ENCODE results near the gene TVP23A.
"Not testable (repeated sequence)": the region's sequence is repeated elsewhere in the genome, so short reads cannot be mapped to it uniquely, and the experiment has no call there.

TVP23A gene

DNA sequence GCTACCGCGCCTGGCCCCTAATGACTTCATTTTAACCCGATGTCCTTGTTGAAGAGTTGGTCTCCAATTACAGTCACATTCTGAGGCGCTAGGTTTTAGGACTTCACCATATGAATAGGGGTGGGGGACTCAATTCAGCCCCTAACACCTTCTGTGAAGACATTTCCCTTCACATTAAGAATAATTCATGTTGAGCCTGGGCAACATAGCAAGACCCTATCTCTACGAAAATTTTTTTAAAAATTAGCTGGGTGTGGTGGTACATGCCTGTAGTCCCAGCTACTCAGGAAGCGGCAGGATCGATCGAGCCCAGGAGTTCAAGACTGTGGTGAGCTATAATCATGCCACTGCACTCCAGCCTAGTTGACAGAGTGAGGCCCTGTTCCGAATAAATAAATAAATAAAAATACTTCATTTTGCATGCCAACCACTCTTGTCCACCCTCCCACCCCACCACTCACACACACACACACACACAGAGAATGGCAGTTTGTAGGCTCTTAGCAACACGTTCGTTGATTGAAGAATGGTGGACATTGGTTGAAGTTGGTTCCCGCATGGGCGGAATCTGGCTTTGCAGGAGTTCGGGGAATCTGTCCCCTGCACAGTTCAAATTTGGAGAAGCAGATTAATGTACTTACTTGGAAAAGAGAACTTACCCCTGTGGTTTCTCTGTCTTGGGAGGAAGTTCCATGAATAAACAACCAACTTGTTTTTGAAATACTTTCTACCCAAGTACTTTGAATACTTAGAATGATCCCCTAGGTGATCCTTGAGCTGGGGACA, 27.8 kb upstream of the TVP23A start:
- Mint-ChIP-seq H3K4me1 (no peaks in the 10 kb centered on the region), H3K27ac (no peak overlapping the region)

GRCh38 chr16:10840703-10841102, 22.1 kb upstream of the TVP23A start:
- Mint-ChIP-seq H3K27me3 (peaks cover 2% of the 10 kb centered on the region), H3K4me3 (no peak overlapping the region), H3K9me3 (no peaks in the 10 kb centered on the region), H3K36me3 (no peaks in the 10 kb centered on the region), H3K27ac (no peak overlapping the region), H3K4me1 (no peaks in the 10 kb centered on the region)

More for the DNA sequence above, 27.8 kb upstream of the TVP23A start:
- no peaks in the 10 kb centered on the region for H3K36me3 Mint-ChIP-seq
- H3K9me3 Mint-ChIP-seq: no peaks in the 10 kb centered on the region
- H3K4me3 Mint-ChIP-seq: no peak overlapping the region
- H3K27me3 Mint-ChIP-seq: peaks cover 14% of the 10 kb centered on the region

- H3K27me3 Mint-ChIP-seq: peaks cover 2% of the 10 kb centered on the region
- no peaks in the 10 kb centered on the region for H3K9me3 Mint-ChIP-seq
- H3K36me3 Mint-ChIP-seq: no peaks in the 10 kb centered on the region
- H3K27ac Mint-ChIP-seq: no peak overlapping the region
- no peaks in the 10 kb centered on the region for H3K4me1 Mint-ChIP-seq
- no peak overlapping the region for H3K4me3 Mint-ChIP-seq
Measured at GRCh38 chr16:10839279-10839666, 20.7 kb upstream of the TVP23A start.

GRCh38 chr16:10838621-10839278, 20.2 kb upstream of the TVP23A start:
- Mint-ChIP-seq H3K9me3 (no peaks in the 10 kb centered on the region), H3K4me3 (no peak overlapping the region), H3K36me3 (no peaks in the 10 kb centered on the region), H3K4me1 (no peaks in the 10 kb centered on the region), H3K27me3 (peaks cover 2% of the 10 kb centered on the region), H3K27ac (no peak overlapping the region)

DNA sequence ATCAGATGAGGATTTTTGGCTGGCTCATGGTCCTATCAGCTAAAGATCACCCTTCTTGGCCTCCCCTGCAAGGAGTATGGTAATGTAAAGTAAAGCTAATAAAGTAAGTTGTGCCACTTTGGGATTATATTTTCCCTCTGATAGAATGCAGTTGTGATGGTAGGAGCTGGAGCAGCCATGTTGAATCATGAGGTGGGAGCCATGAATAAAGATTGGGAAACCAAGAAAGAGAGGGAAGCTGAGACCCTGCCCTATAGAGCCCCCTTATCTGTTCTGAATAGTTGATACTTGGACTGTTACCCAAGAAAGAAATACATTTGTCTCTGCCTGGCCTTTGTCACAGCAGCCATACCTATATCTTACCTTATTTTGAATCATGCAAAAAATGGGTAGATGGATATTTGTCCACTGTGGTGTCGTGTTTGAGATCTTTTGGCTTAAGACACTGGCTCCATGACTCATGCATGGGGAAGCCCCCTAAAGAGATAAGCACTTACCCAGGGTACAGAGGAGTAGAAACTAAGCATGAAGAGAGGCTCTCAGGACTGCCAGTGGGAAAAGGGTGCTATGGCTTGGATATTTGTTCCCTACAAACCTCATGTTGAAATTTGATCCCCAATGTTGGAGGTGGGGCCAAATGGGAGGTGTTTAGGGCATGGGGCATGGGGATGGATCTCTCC, 17.7 kb upstream of the TVP23A start:
- no peak overlapping the region for H3K4me3 Mint-ChIP-seq
- no peaks in the 10 kb centered on the region for H3K36me3 Mint-ChIP-seq
- H3K27me3 Mint-ChIP-seq: peaks cover 2% of the 10 kb centered on the region
- H3K27ac Mint-ChIP-seq: no peak overlapping the region
- H3K9me3 Mint-ChIP-seq: no peaks in the 10 kb centered on the region
- no peaks in the 10 kb centered on the region for H3K4me1 Mint-ChIP-seq

GRCh38 chr16:10835281-10835931, 16.8 kb upstream of the TVP23A start:
- peaks cover 2% of the 10 kb centered on the region for H3K27me3 Mint-ChIP-seq
- H3K9me3 Mint-ChIP-seq: no peaks in the 10 kb centered on the region

DNA sequence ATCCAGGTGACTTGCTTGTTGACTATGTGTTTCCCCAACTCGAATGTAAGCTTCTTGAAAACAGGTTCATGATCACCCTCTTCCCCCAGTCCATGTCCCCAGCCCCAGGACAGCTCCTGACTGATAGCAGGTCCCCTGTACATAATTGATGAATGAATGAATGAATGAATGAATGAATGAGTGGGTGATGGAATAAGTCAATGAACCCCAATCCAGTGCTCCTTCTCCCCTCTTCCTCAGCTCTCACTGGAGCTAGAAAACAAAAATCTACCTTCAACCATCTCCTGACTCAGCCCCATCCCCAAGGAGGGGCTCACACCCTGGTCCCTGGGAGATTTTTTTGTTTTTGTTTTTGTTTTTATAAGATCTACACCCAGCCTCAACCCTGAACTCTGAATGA, 16.2 kb upstream of the TVP23A start:
- no peak overlapping the region for H3K27ac Mint-ChIP-seq
- H3K36me3 Mint-ChIP-seq: no peaks in the 10 kb centered on the region
- H3K4me1 Mint-ChIP-seq: no peaks in the 10 kb centered on the region
- H3K27me3 Mint-ChIP-seq: peaks cover 4% of the 10 kb centered on the region
- H3K9me3 Mint-ChIP-seq: no peaks in the 10 kb centered on the region
- no peak overlapping the region for H3K4me3 Mint-ChIP-seq

More at GRCh38 chr16:10835281-10835931, 16.8 kb upstream of the TVP23A start:
- H3K4me3 Mint-ChIP-seq: no peak overlapping the region
- no peak overlapping the region for H3K27ac Mint-ChIP-seq
- H3K36me3 Mint-ChIP-seq: no peaks in the 10 kb centered on the region
- no peaks in the 10 kb centered on the region for H3K4me1 Mint-ChIP-seq

GRCh38 chr16:10834130-10834529, 15.5 kb upstream of the TVP23A start:
- no peaks in the 10 kb centered on the region for H3K4me1 Mint-ChIP-seq
- H3K9me3 Mint-ChIP-seq: no peaks in the 10 kb centered on the region
- H3K4me3 Mint-ChIP-seq: no peak overlapping the region
- no peak overlapping the region for H3K27ac Mint-ChIP-seq
- H3K27me3 Mint-ChIP-seq: peaks cover 4% of the 10 kb centered on the region
- no peaks in the 10 kb centered on the region for H3K36me3 Mint-ChIP-seq

DNA sequence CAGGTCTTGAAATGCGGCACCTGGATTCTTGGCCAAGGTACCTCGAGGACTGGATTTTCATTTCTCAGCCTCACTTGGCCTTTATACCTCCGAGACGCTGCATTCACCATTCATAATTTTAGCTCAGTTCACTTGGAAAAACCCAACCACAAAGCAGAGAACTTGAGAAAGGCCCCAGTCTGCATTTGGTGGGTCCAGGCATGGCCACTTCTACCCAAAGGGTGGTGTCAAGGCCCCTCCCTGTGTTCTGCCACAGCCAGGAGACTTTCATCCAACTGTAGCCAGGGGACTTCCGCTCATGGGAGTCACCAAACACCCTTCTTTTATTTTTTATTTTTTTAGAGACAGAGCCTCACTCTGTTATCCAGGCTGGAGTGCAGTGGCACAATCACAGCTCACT, 14.7 kb upstream of the TVP23A start:
- Mint-ChIP-seq H3K36me3 (no peaks in the 10 kb centered on the region), H3K27ac (no peak overlapping the region), H3K4me1 (no peaks in the 10 kb centered on the region), H3K9me3 (no peaks in the 10 kb centered on the region), H3K27me3 (peaks cover 6% of the 10 kb centered on the region), H3K4me3 (no peak overlapping the region)

DNA sequence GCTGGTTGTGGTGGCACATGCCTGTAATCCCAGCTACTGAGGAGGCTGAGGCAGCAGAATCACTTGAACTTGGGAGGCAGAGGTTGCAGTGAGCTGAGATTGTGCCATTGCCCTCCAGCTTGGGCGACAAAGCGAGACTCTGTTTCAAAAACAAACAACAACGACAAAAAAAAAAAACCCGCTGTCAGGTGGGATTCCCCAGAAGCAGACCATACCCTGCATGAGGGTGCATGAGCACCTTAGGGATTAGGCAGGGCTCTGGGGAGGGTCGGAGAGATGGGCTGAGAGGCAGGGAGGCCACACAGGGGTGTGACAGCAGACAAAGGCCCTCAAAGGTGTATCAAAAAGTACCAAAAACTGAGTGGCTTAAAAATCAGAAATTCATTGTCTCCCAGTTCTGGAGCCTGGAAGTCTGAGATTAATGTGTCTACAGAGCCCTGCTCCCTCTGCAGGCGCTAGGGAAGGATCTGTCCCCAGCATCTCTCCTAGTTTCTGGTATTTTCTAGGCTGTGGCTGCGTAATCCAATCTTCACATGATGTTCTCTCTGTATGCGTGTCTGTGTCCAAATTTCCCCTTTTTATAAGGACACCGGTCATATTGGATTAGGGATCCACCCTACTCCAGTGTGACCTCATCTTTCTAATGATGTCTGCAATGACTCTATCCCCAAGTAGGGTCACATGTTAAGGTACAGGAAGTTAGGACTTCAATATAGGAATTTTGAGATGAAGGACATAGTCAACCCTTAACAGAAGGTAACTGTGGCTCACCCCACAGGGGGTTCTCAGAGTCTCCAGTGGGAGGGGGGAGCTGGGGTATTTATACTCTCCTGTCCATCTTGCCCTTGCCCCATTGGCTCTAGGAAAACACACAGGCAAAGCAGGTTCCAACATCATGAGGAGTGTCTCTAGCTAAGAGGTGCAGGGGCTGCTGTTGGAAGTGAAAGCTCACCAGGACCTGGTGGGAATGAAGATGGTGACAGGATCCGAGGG, 13.6 kb upstream of the TVP23A start:
- no peaks in the 10 kb centered on the region for H3K9me3 Mint-ChIP-seq
- no peak overlapping the region for H3K4me3 Mint-ChIP-seq
- no peaks in the 10 kb centered on the region for H3K4me1 Mint-ChIP-seq
- H3K27ac Mint-ChIP-seq: no peak overlapping the region
- peaks cover 7% of the 10 kb centered on the region for H3K27me3 Mint-ChIP-seq
- H3K36me3 Mint-ChIP-seq: no peaks in the 10 kb centered on the region

DNA sequence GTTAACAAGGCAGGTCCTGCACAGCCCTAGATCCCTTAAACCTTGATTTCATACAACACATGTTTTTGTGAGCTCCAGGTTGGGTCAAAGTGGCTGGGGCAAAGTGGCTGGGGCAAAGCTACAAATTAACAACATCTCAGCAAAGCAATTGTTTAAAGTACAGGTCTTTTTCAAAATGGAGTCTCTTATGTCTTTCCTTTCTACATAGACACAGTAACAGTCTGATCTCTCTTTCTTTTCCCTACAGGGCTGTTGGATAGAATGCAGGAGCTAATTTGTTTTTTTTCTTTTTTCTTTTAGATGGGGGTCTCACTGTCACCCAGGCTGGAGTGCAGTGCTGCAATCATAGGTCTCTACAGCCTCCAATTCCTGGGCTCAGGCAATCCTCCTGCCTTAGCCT, 11.6 kb upstream of the TVP23A start:
- not testable (repeated sequence) for H3K36me3 Mint-ChIP-seq, H3K9me3 Mint-ChIP-seq, H3K27ac Mint-ChIP-seq, H3K4me1 Mint-ChIP-seq, H3K27me3 Mint-ChIP-seq, H3K4me3 Mint-ChIP-seq

DNA sequence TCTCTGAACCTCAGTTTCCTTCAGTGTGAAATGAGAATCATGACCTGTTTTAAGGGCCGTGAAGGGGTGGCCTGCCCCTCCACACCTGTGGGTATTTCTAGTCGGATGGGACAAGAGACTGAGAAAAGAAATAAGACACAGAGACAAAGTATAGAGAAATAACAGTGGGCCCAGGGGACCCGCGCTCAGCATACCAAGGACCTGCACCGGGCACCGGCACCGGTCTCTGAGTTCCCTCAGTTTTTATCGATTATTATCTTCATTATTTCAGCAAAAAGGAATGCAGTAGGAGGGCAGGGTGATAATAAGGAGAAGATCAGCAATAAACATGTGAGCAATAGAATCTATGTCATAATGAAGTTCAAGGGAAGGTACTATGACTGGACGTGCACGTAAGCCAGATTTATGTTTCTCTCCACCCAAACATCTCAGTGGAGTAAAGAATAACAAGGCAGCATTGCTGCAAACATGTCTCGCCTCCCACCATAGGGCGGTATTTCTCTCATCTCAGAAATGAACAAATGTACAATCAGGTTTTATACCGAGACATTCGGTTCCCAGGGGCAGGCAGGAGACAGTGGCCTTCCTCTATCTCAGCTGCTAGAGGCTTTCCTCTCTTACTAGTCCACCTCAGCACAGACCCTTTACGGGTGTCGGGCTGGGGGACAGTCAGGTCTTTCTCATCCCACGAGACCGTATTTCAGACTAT, 10.9 kb upstream of the TVP23A start:
- not testable (repeated sequence) for H3K36me3 Mint-ChIP-seq, H3K9me3 Mint-ChIP-seq, H3K4me1 Mint-ChIP-seq, H3K4me3 Mint-ChIP-seq, H3K27ac Mint-ChIP-seq, H3K27me3 Mint-ChIP-seq

DNA sequence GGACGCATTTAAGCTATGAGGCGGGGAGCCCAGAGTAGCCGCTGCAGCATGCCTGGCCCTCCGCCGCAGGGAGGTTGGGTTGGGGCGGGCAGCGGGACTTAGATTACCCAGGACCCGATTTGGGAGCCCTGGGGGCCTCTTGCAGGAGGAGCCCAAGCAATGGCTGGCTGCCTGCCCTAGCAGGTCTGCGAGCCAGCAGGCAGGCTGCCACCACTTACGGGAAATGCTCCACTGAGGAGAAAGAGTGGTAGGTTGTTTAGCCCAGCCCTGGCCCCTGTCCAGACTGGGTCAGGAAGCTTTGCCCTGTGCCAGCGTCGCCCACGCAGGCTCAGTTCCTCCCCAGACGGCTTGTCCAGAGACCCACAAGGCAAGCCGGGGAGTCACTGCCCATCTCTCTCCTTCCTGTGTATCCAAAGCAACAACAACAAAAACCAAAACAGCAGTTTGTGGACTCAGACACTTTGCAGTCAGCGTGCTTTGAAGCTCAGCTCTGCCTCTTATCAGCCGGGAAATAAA, 10.3 kb upstream of the TVP23A start:
- no peaks in the 10 kb centered on the region for H3K4me1 Mint-ChIP-seq
- no peak overlapping the region for H3K4me3 Mint-ChIP-seq
- H3K27me3 Mint-ChIP-seq: peaks cover 5% of the 10 kb centered on the region
- H3K36me3 Mint-ChIP-seq: no peaks in the 10 kb centered on the region
- H3K27ac Mint-ChIP-seq: no peak overlapping the region
- no peaks in the 10 kb centered on the region for H3K9me3 Mint-ChIP-seq

DNA sequence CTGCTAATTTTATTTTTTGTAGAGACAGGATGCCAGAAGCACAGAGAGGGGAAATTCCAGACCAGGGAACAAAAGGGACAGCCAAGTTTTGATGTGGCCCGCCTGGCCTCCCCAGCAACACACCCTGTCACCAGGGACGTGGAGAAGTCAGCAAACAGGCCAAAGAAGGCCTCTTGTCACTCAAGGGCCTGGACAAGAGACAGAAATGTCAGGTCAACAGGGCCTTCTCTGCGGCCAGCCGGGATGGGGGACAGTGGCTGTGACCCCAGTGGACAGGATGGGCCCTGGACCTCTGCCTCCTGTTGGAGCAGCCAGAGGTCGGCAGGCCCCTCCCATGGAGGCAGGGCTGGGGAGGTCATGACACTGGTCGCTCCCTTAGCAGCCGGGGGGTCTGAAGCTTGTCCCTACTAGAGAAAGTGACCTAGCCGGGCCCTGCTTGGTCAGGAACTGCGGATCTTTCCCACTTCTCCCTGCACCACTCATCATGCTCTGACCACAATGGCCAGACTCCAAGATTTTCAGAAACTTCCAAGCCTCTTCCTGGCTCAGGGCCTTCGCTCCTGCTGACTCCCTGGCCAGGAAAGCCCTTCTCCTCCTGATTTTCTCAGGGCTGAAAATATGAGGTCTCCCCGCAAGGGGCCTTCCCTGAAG, 9.2 kb upstream of the TVP23A start:
- Mint-ChIP-seq H3K4me3 (no peak overlapping the region), H3K27me3 (peaks cover 5% of the 10 kb centered on the region), H3K4me1 (no peaks in the 10 kb centered on the region), H3K9me3 (no peaks in the 10 kb centered on the region), H3K27ac (no peak overlapping the region), H3K36me3 (no peaks in the 10 kb centered on the region)
